ENCODE data around the gene DNAJC1.

DNAJC1 gene

GRCh38 chr10:22002591-22003176 lies 846 bp downstream of the DNAJC1 start:
- TF ChIP-seq EP300 (IDR thresholded peaks at IDR 0.05; ENCODE audit: borderline replicate concordance) (no peak), FOXM1 (IDR thresholded peaks at IDR 0.05; ENCODE audit: borderline replicate concordance, low read depth) (no peak), CEBPB (IDR thresholded peaks at IDR 0.05) (no peak), EGR1 (IDR thresholded peaks at IDR 0.05) (no peak)

- TF ChIP-seq, protein P1, sequence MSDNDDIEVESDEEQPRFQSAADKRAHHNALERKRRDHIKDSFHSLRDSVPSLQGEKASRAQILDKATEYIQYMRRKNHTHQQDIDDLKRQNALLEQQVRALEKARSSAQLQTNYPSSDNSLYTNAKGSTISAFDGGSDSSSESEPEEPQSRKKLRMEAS (IDR thresholded peaks at IDR 0.05): no peak
- no peak for TF ChIP-seq NFIC (IDR thresholded peaks at IDR 0.05)
- TF ChIP-seq TEAD4 (IDR thresholded peaks at IDR 0.05): no peak
- TF ChIP-seq, protein P2, sequence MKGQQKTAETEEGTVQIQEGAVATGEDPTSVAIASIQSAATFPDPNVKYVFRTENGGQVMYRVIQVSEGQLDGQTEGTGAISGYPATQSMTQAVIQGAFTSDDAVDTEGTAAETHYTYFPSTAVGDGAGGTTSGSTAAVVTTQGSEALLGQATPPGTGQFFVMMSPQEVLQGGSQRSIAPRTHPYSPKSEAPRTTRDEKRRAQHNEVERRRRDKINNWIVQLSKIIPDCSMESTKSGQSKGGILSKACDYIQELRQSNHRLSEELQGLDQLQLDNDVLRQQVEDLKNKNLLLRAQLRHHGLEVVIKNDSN (IDR thresholded peaks at IDR 0.05): no peak
- no peak for TF ChIP-seq TCF12 (IDR thresholded peaks at IDR 0.05; ENCODE audit: low read depth)
- TF ChIP-seq FOXM1 (IDR thresholded peaks at IDR 0.05; ENCODE audit: borderline replicate concordance, low read depth): no peak
- no peak for TF ChIP-seq RAD21 (IDR thresholded peaks at IDR 0.05; ENCODE audit: low read depth)
- TF ChIP-seq EP300 (IDR thresholded peaks at IDR 0.05; ENCODE audit: borderline replicate concordance): no peak
- TF ChIP-seq CREB1 (IDR thresholded peaks at IDR 0.05; ENCODE audit: low read depth): no peak
- TF ChIP-seq EGR1 (IDR thresholded peaks at IDR 0.05): no peak
Observed at GRCh38 chr10:21995557-21995956, 8.0 kb downstream of the DNAJC1 start.

DNA sequence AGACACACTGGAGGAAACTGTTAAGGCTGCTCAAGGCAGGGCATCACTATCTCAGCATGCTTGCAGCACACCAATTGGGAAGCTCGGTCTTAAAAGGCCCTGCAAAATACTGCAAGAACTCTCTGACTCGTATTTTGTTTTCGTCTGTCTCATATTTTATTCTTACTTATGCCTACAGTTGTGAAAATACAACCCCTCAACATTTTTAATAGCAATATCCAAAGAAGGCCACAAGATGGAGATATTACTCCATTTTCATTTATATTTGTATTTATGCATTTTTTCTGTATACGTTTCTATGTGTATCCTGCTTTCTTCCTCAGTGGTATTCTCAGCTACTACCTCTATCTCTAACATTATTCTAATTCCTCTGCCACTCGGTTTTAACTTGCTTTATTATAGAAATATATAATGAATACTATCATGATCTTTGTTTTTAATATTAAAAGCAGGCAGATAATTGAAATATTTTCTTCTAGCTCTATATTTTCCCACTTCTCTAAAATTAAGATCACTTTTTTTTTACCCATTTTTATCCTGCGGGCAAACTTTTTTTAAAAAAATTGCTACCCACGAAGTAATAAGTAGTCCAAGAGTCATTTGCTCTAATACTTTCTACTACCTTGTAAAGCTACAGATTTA lies 10.0 kb downstream of the DNAJC1 start:
- TF ChIP-seq RAD21 (IDR thresholded peaks at IDR 0.05; ENCODE audit: low read depth) (peak; percentile 52), TEAD4 (IDR thresholded peaks at IDR 0.05) (no peak)

- TF ChIP-seq, protein P3, sequence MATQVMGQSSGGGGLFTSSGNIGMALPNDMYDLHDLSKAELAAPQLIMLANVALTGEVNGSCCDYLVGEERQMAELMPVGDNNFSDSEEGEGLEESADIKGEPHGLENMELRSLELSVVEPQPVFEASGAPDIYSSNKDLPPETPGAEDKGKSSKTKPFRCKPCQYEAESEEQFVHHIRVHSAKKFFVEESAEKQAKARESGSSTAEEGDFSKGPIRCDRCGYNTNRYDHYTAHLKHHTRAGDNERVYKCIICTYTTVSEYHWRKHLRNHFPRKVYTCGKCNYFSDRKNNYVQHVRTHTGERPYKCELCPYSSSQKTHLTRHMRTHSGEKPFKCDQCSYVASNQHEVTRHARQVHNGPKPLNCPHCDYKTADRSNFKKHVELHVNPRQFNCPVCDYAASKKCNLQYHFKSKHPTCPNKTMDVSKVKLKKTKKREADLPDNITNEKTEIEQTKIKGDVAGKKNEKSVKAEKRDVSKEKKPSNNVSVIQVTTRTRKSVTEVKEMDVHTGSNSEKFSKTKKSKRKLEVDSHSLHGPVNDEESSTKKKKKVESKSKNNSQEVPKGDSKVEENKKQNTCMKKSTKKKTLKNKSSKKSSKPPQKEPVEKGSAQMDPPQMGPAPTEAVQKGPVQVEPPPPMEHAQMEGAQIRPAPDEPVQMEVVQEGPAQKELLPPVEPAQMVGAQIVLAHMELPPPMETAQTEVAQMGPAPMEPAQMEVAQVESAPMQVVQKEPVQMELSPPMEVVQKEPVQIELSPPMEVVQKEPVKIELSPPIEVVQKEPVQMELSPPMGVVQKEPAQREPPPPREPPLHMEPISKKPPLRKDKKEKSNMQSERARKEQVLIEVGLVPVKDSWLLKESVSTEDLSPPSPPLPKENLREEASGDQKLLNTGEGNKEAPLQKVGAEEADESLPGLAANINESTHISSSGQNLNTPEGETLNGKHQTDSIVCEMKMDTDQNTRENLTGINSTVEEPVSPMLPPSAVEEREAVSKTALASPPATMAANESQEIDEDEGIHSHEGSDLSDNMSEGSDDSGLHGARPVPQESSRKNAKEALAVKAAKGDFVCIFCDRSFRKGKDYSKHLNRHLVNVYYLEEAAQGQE (IDR thresholded peaks at IDR 0.05; ENCODE audit: low read depth): no peak
Observed at GRCh38 chr10:21991785-21992184, 11.7 kb downstream of the DNAJC1 start.

DNA sequence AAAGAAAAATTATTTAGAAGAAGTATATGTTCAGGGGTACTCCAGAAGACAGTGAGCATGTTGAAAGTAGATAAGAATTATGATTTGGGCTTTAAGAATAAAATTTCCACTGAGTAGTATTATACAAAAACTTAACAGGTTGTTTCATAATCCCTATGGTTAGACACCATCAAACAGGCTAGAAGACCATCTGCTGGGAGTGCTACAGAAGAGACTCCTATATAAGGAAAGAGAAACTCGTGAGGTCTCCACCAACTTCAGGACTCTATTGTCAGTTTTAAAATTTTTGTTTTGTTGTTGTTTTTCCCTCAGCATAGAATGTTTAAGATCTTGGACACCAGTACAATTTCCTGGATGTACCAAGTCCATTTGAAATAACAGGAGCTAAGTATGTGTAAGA lies 13.1 kb downstream of the DNAJC1 start:
- no peak for TF ChIP-seq TCF12 (IDR thresholded peaks at IDR 0.05; ENCODE audit: low read depth)
- TF ChIP-seq EGR1 (IDR thresholded peaks at IDR 0.05): no peak
- TF ChIP-seq FOXM1 (IDR thresholded peaks at IDR 0.05; ENCODE audit: borderline replicate concordance, low read depth): no peak
- TF ChIP-seq, protein P3 (IDR thresholded peaks at IDR 0.05; ENCODE audit: low read depth): no peak
- TF ChIP-seq CREB1 (IDR thresholded peaks at IDR 0.05; ENCODE audit: low read depth): no peak
- TF ChIP-seq NFIC (IDR thresholded peaks at IDR 0.05): no peak
- no peak for TF ChIP-seq TAF1 (IDR thresholded peaks at IDR 0.05; ENCODE audit: low read depth)
- no peak for TF ChIP-seq TEAD4 (IDR thresholded peaks at IDR 0.05)

DNA sequence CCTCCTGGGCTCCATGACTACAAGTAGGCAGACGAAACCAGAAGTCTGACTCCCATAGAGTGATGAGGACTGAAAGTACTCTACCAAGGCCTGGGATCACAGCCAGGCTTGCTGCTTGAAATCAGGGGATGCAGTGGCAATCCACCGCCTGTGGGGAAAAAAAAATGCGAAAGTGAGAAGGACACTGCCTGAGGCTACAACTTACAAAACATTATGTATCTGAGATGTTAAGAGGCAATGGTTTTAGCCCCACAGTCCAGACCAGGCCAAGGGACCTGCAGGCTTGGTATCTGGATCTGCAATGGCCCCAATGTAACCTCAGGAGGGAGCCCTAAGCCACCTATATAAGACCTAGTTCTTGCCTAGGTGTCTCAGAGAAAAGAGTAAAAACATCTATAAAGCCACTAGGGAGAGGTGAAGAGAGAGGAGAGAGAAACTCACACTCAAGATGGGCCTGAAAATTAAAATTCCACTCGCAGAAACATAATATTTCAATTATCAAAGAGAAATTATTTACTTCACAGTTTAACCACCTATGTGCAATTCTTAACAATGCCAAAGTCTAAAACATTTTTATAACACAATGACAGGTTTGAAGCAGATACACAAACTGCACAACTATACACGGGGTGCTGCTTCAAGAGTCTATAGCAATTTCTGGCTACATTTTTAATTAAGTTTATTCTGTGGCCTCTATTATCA lies 13.9 kb downstream of the DNAJC1 start:
- TF ChIP-seq RAD21 (IDR thresholded peaks at IDR 0.05; ENCODE audit: low read depth) (peak; percentile 64), FOXM1 (IDR thresholded peaks at IDR 0.05; ENCODE audit: borderline replicate concordance, low read depth) (no peak)

GRCh38 chr10:21985541-21985940 lies 18.0 kb downstream of the DNAJC1 start:
- no peak for TF ChIP-seq EP300 (IDR thresholded peaks at IDR 0.05; ENCODE audit: borderline replicate concordance)
- TF ChIP-seq YY1 (IDR thresholded peaks at IDR 0.05; ENCODE audit: low read depth): no peak
- no peak for TF ChIP-seq TCF12 (IDR thresholded peaks at IDR 0.05; ENCODE audit: low read depth)
- TF ChIP-seq RAD21 (IDR thresholded peaks at IDR 0.05; ENCODE audit: low read depth): no peak
- no peak for TF ChIP-seq CEBPB (IDR thresholded peaks at IDR 0.05)
- no peak for TF ChIP-seq CREB1 (IDR thresholded peaks at IDR 0.05; ENCODE audit: low read depth)
- TF ChIP-seq FOXM1 (IDR thresholded peaks at IDR 0.05; ENCODE audit: borderline replicate concordance, low read depth): no peak
- no peak for TF ChIP-seq TAF1 (IDR thresholded peaks at IDR 0.05; ENCODE audit: low read depth)
- TF ChIP-seq ZBTB7A (IDR thresholded peaks at IDR 0.05; ENCODE audit: low read depth): no peak
- TF ChIP-seq, protein P1 (IDR thresholded peaks at IDR 0.05): no peak
- no peak for TF ChIP-seq NFIC (IDR thresholded peaks at IDR 0.05)
- TF ChIP-seq EGR1 (IDR thresholded peaks at IDR 0.05): no peak
- TF ChIP-seq, protein P2 (IDR thresholded peaks at IDR 0.05): no peak
- TF ChIP-seq TEAD4 (IDR thresholded peaks at IDR 0.05): no peak
- TF ChIP-seq, protein P3 (IDR thresholded peaks at IDR 0.05; ENCODE audit: low read depth): no peak

Data from Ishikawa (cell line).